Activated CD8-positive, alpha-beta memory T cell treated with anti-CD3 and anti-CD28 coated beads, Interleukin-2, amount 50 U/mL, for 1 hour (primary cell): ENCODE measurements around the gene PRKCH.

Source experiments
- DNase-seq: peaks from one replicate; pipeline ENCODE4 v3.0.0-alpha.2; 2020; ENCODE audit errors: extremely low read depth

PRKCH gene

GRCh38 chr14:61321385-61322010 lies at the start of gene PRKCH:
Gene PRKCH (plus strand): TSS chr14:61321579. CDS start chr14:61322102, 523 bp downstream.
- no peak for DNase-seq

GRCh38 chr14:61277232-61277631 lies 44.1 kb upstream of the PRKCH start:
- no peak for DNase-seq

- DNase-seq, result no peak
Observed at GRCh38 chr14:61277784-61278183, 43.6 kb upstream of the PRKCH start.

- DNase-seq, result no peak
Observed at GRCh38 chr14:61279082-61279481, 42.3 kb upstream of the PRKCH start.

- DNase-seq, result no peak
Observed at GRCh38 chr14:61280092-61280525, 41.3 kb upstream of the PRKCH start.

- peak; percentile 47 for DNase-seq
Observed at GRCh38 chr14:61280526-61281185, 40.7 kb upstream of the PRKCH start.

- no peak for DNase-seq
Observed at GRCh38 chr14:61281186-61281947, 40.0 kb upstream of the PRKCH start, which contains the start of gene TMEM30B. Gene TMEM30B (minus strand): TSS chr14:61281338. CDS start chr14:61281147, 191 bp downstream.

GRCh38 chr14:61281948-61282275 lies 39.5 kb upstream of the PRKCH start:
- no peak for DNase-seq

GRCh38 chr14:61282746-61283145 lies 38.6 kb upstream of the PRKCH start:
- no peak for DNase-seq

- no peak for DNase-seq
Observed at GRCh38 chr14:61284001-61284400, 37.4 kb upstream of the PRKCH start.

GRCh38 chr14:61285364-61285763 lies 36.0 kb upstream of the PRKCH start:
- DNase-seq, result no peak

- no peak for DNase-seq
Observed at GRCh38 chr14:61287196-61287595, 34.2 kb upstream of the PRKCH start.

GRCh38 chr14:61288228-61288627 lies 33.2 kb upstream of the PRKCH start:
- DNase-seq, result no peak

GRCh38 chr14:61288720-61289119 lies 32.7 kb upstream of the PRKCH start:
- no peak for DNase-seq

- DNase-seq, result no peak
Observed at GRCh38 chr14:61290701-61291100, 30.7 kb upstream of the PRKCH start.

GRCh38 chr14:61296151-61296550 lies 25.2 kb upstream of the PRKCH start:
- DNase-seq, result no peak

- DNase-seq, result no peak
Observed at GRCh38 chr14:61296719-61297502, 24.5 kb upstream of the PRKCH start.

- no peak for DNase-seq
Observed at GRCh38 chr14:61297581-61297980, 23.8 kb upstream of the PRKCH start.

GRCh38 chr14:61298824-61299223 lies 22.6 kb upstream of the PRKCH start:
- no peak for DNase-seq

- DNase-seq, result no peak
Observed at GRCh38 chr14:61300209-61300608, 21.2 kb upstream of the PRKCH start.

- DNase-seq, result no peak
Observed at GRCh38 chr14:61300754-61301153, 20.6 kb upstream of the PRKCH start.

GRCh38 chr14:61304688-61305087 lies 16.7 kb upstream of the PRKCH start:
- no peak for DNase-seq
